GM23338 (cell line): ENCODE data around the gene ARFGEF2. TPM values are rescaled to one million over a fixed set of nuclear protein-coding genes. Genes with fewer than 3 reads are reported as not detected.

Source experiments
- ATAC-seq: fragments of 200-7000 bp; cut with Tn5 transposase; 3 replicates; pipeline ENCODE4 v1.9.1; 2020
- DNase-seq: peaks from one replicate; pipeline ENCODE4 v3.0.0-alpha.2; 2015; ENCODE audit warnings: low spot score
- H2AFZ ChIP-seq: fragments of 200-600 bp; sonication (generic); 2 replicates; pipeline ENCODE4 v1.8.0; 2016; ENCODE audit warnings: antibody characterized with exemption, mild to moderate bottlenecking, moderate library complexity
- H3F3A ChIP-seq: fragments of 200-600 bp; sonication (generic); replicated peaks from 2 replicates; pipeline ENCODE4 v1.8.0; 2017; ENCODE audit warnings: antibody characterized with exemption, mixed run types, low read depth
- H3K27ac ChIP-seq: fragments of 200-600 bp; sonication (generic); 2 replicates; pipeline ENCODE4 v1.6.1; 2016; ENCODE audit warnings: low read depth
- H3K27me3 ChIP-seq: fragments of 200-600 bp; sonication (generic); 2 replicates; pipeline ENCODE4 v1.8.0; 2016; ENCODE audit warnings: mild to moderate bottlenecking, mixed run types, moderate library complexity; ENCODE audit not compliant: insufficient read depth
- H3K36me3 ChIP-seq: fragments of 200-600 bp; sonication (generic); 2 replicates; pipeline ENCODE4 v1.8.0; 2016; ENCODE audit warnings: mild to moderate bottlenecking; ENCODE audit not compliant: insufficient read depth
- H3K4me1 ChIP-seq: fragments of 200-600 bp; sonication (generic); 2 replicates; pipeline ENCODE4 v1.8.0; 2016; ENCODE audit warnings: mild to moderate bottlenecking, moderate library complexity; ENCODE audit not compliant: insufficient read depth
- H3K4me2 ChIP-seq: fragments of 200-600 bp; sonication (generic); 2 replicates; pipeline ENCODE4 v1.7.1; 2017; ENCODE audit warnings: mixed run types
- H3K4me3 ChIP-seq: fragments of 200-600 bp; sonication (generic); 2 replicates; pipeline ENCODE4 v1.6.1; 2016; ENCODE audit warnings: mixed run types
- H3K79me2 ChIP-seq: fragments of 200-600 bp; sonication (generic); replicated peaks from 2 replicates; pipeline ENCODE4 v1.8.0; 2017; ENCODE audit warnings: mild to moderate bottlenecking; ENCODE audit not compliant: insufficient read depth
- H3K9me2 ChIP-seq: fragments of 200-600 bp; sonication (generic); 2 replicates; pipeline ENCODE4 v1.8.0; 2017; ENCODE audit not compliant: insufficient read depth
- H4K20me1 ChIP-seq: fragments of 200-600 bp; sonication (generic); replicated peaks from 2 replicates; pipeline ENCODE4 v1.8.0; 2017; ENCODE audit warnings: mild to moderate bottlenecking; ENCODE audit not compliant: insufficient read depth
- H3K27ac Mint-ChIP-seq: 2 replicates; pipeline ENCODE4 v1.8.0; 2020; ENCODE audit warnings: inconsistent platforms, mild to moderate bottlenecking, moderate library complexity, mixed read lengths
- H3K27me3 Mint-ChIP-seq: 3 replicates; pipeline ENCODE4 v1.8.0; 2022; ENCODE audit warnings: low read depth, mild to moderate bottlenecking, moderate library complexity, mixed read lengths, inconsistent platforms; ENCODE audit not compliant: insufficient read depth, poor library complexity
- H3K36me3 Mint-ChIP-seq: 3 replicates; pipeline ENCODE4 v1.8.0; 2021; ENCODE audit warnings: low read depth, mild to moderate bottlenecking, inconsistent platforms, moderate library complexity, mixed read lengths
- H3K4me1 Mint-ChIP-seq: 3 replicates; pipeline ENCODE4 v1.8.0; 2020; ENCODE audit warnings: mild to moderate bottlenecking, inconsistent platforms, mixed read lengths
- H3K4me3 Mint-ChIP-seq: 3 replicates; pipeline ENCODE4 v1.8.0; 2021; ENCODE audit warnings: moderate library complexity, mild to moderate bottlenecking, inconsistent platforms, mixed read lengths
- H3K9me3 Mint-ChIP-seq: 3 replicates; pipeline ENCODE4 v1.8.0; 2020; ENCODE audit warnings: moderate library complexity, mild to moderate bottlenecking, inconsistent platforms, mixed read lengths
- EZH2 ChIP-seq: fragments of 200-600 bp; sonication (generic); IDR thresholded peaks from one replicate; pipeline ENCODE4 v1.8.0; 2017; ENCODE audit warnings: antibody characterized with exemption, mild to moderate bottlenecking, low read depth; ENCODE audit not compliant: unreplicated experiment
- EZH2phosphoT487 ChIP-seq: fragments of 200-600 bp; sonication (generic); IDR thresholded peaks from one replicate; pipeline ENCODE4 v1.8.1; 2018; ENCODE audit warnings: antibody characterized with exemption; ENCODE audit not compliant: unreplicated experiment
- JUNB ChIP-seq: IDR thresholded peaks from one replicate; pipeline ENCODE4 v1.6.1; 2016; ENCODE audit warnings: antibody characterized with exemption; ENCODE audit not compliant: unreplicated experiment
- NANOG ChIP-seq: IDR thresholded peaks from 2 replicates; pipeline ENCODE4 v1.6.1; 2016; ENCODE audit warnings: antibody characterized with exemption, borderline replicate concordance
- POLR2AphosphoS5 ChIP-seq: IDR thresholded peaks from 2 replicates; pipeline ENCODE4 v1.6.1; 2016; ENCODE audit warnings: antibody characterized with exemption, low read depth
- STAT1 ChIP-seq: IDR thresholded peaks from one replicate; pipeline ENCODE4 v1.6.1; 2016; ENCODE audit warnings: antibody characterized with exemption; ENCODE audit not compliant: unreplicated experiment
- ZNF114 ChIP-seq: fragments of 250-450 bp; sonication (Bioruptor Pico); IDR thresholded peaks from 2 replicates; pipeline ENCODE4 v1.5.0; 2020; ENCODE audit warnings: mild to moderate bottlenecking, moderate library complexity
- ZNF331 ChIP-seq: fragments of 250-450 bp; sonication (Bioruptor Pico); IDR thresholded peaks from 2 replicates; pipeline ENCODE4 v1.5.0; 2020; ENCODE audit warnings: low read depth, mild to moderate bottlenecking, moderate library complexity
- polyA plus RNA-seq: library from polyadenylated mRNA; unstranded; fragments of >200 nt; fragmentation: Nextera tagmentation; extraction: Ambion mirVana; gene quantifications from 2 replicates; pipeline ENCODE4 v1.2.1, GENCODE V29; 2016
- total RNA-seq: library from RNA; depleted of rRNA; stranded (reverse); fragments of >200 nt; shearing (Covaris generic); gene quantifications from 2 replicates; pipeline ENCODE4 v1.2.3, GENCODE V29; 2014
- TF ChIP-seq, protein P1 (sequence below): IDR thresholded peaks from 2 replicates; pipeline ENCODE4 v1.6.1; 2016; ENCODE audit warnings: antibody characterized with exemption
- TF ChIP-seq, protein P2 (sequence below): IDR thresholded peaks from one replicate; pipeline ENCODE4 v1.6.1; 2018; ENCODE audit warnings: antibody characterized with exemption; ENCODE audit not compliant: unreplicated experiment
- TF ChIP-seq, protein P3 (sequence below): fragments of 250-450 bp; sonication (Bioruptor Pico); IDR thresholded peaks from 2 replicates; pipeline ENCODE4 v1.5.0; 2020; ENCODE audit warnings: mild to moderate bottlenecking, moderate library complexity
- TF ChIP-seq, protein P4 (sequence below), 2 experiments: fragments of 200-600 bp in 1 of 2; sonication (generic) in 1 of 2; conservative IDR thresholded peaks; 2 replicates each; pipeline versions ENCODE4 v1.5.1 to v1.6.1; 2016 to 2017; ENCODE audit warnings: antibody characterized with exemption in 2 of 2, low read depth in 2 of 2, mild to moderate bottlenecking in 2 of 2, moderate library complexity in 1 of 2

The ARFGEF2 gene
- total and polyA plus RNA-seq, 2 experiments from 2014 or later = 7.2 to 25.5 TPM

GRCh38 chr20:49039854-49040253, 118.3 kb downstream of the ARFGEF2 start:
- peaks cover 5% of the 10 kb centered on the region for H3K27me3 Mint-ChIP-seq
- Histone ChIP-seq H3K36me3 (no peaks in the 10 kb centered on the region), H3K79me2 (no peaks in the 10 kb centered on the region), H3K9me2 (no peaks in the 10 kb centered on the region), H4K20me1 (peaks cover 3% of the 10 kb centered on the region; the same call in 1 of the 2 replicates), H3K4me1 (peaks cover 8% of the 10 kb centered on the region), H3K27ac (no peak overlapping the region), H3K27me3 (no peaks in the 10 kb centered on the region), H3K4me3 (no peak overlapping the region), H3F3A (no peaks in the 10 kb centered on the region), H3K4me2 (no peak overlapping the region), H2AFZ (no peak overlapping the region)
- H3K4me3 Mint-ChIP-seq = no peak overlapping the region
- H3K4me1 Mint-ChIP-seq = peaks cover 8% of the 10 kb centered on the region; the same call in 2 of the 3 replicates
- ATAC-seq = no peak
- H3K27ac Mint-ChIP-seq = no peak overlapping the region
- TF ChIP-seq NANOG (no peak), POLR2AphosphoS5 (no peak), ZNF114 (CRISPR knock-in tag) (no peak), EZH2phosphoT487 (no peak), ZNF331 (CRISPR knock-in tag) (no peak), JUNB (no peak), EZH2 (no peak), STAT1 (no peak)
- TF ChIP-seq, protein P1, sequence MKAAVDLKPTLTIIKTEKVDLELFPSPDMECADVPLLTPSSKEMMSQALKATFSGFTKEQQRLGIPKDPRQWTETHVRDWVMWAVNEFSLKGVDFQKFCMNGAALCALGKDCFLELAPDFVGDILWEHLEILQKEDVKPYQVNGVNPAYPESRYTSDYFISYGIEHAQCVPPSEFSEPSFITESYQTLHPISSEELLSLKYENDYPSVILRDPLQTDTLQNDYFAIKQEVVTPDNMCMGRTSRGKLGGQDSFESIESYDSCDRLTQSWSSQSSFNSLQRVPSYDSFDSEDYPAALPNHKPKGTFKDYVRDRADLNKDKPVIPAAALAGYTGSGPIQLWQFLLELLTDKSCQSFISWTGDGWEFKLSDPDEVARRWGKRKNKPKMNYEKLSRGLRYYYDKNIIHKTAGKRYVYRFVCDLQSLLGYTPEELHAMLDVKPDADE = no peak
- TF ChIP-seq, protein P2, sequence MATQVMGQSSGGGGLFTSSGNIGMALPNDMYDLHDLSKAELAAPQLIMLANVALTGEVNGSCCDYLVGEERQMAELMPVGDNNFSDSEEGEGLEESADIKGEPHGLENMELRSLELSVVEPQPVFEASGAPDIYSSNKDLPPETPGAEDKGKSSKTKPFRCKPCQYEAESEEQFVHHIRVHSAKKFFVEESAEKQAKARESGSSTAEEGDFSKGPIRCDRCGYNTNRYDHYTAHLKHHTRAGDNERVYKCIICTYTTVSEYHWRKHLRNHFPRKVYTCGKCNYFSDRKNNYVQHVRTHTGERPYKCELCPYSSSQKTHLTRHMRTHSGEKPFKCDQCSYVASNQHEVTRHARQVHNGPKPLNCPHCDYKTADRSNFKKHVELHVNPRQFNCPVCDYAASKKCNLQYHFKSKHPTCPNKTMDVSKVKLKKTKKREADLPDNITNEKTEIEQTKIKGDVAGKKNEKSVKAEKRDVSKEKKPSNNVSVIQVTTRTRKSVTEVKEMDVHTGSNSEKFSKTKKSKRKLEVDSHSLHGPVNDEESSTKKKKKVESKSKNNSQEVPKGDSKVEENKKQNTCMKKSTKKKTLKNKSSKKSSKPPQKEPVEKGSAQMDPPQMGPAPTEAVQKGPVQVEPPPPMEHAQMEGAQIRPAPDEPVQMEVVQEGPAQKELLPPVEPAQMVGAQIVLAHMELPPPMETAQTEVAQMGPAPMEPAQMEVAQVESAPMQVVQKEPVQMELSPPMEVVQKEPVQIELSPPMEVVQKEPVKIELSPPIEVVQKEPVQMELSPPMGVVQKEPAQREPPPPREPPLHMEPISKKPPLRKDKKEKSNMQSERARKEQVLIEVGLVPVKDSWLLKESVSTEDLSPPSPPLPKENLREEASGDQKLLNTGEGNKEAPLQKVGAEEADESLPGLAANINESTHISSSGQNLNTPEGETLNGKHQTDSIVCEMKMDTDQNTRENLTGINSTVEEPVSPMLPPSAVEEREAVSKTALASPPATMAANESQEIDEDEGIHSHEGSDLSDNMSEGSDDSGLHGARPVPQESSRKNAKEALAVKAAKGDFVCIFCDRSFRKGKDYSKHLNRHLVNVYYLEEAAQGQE = no peak
- TF ChIP-seq, protein P3, sequence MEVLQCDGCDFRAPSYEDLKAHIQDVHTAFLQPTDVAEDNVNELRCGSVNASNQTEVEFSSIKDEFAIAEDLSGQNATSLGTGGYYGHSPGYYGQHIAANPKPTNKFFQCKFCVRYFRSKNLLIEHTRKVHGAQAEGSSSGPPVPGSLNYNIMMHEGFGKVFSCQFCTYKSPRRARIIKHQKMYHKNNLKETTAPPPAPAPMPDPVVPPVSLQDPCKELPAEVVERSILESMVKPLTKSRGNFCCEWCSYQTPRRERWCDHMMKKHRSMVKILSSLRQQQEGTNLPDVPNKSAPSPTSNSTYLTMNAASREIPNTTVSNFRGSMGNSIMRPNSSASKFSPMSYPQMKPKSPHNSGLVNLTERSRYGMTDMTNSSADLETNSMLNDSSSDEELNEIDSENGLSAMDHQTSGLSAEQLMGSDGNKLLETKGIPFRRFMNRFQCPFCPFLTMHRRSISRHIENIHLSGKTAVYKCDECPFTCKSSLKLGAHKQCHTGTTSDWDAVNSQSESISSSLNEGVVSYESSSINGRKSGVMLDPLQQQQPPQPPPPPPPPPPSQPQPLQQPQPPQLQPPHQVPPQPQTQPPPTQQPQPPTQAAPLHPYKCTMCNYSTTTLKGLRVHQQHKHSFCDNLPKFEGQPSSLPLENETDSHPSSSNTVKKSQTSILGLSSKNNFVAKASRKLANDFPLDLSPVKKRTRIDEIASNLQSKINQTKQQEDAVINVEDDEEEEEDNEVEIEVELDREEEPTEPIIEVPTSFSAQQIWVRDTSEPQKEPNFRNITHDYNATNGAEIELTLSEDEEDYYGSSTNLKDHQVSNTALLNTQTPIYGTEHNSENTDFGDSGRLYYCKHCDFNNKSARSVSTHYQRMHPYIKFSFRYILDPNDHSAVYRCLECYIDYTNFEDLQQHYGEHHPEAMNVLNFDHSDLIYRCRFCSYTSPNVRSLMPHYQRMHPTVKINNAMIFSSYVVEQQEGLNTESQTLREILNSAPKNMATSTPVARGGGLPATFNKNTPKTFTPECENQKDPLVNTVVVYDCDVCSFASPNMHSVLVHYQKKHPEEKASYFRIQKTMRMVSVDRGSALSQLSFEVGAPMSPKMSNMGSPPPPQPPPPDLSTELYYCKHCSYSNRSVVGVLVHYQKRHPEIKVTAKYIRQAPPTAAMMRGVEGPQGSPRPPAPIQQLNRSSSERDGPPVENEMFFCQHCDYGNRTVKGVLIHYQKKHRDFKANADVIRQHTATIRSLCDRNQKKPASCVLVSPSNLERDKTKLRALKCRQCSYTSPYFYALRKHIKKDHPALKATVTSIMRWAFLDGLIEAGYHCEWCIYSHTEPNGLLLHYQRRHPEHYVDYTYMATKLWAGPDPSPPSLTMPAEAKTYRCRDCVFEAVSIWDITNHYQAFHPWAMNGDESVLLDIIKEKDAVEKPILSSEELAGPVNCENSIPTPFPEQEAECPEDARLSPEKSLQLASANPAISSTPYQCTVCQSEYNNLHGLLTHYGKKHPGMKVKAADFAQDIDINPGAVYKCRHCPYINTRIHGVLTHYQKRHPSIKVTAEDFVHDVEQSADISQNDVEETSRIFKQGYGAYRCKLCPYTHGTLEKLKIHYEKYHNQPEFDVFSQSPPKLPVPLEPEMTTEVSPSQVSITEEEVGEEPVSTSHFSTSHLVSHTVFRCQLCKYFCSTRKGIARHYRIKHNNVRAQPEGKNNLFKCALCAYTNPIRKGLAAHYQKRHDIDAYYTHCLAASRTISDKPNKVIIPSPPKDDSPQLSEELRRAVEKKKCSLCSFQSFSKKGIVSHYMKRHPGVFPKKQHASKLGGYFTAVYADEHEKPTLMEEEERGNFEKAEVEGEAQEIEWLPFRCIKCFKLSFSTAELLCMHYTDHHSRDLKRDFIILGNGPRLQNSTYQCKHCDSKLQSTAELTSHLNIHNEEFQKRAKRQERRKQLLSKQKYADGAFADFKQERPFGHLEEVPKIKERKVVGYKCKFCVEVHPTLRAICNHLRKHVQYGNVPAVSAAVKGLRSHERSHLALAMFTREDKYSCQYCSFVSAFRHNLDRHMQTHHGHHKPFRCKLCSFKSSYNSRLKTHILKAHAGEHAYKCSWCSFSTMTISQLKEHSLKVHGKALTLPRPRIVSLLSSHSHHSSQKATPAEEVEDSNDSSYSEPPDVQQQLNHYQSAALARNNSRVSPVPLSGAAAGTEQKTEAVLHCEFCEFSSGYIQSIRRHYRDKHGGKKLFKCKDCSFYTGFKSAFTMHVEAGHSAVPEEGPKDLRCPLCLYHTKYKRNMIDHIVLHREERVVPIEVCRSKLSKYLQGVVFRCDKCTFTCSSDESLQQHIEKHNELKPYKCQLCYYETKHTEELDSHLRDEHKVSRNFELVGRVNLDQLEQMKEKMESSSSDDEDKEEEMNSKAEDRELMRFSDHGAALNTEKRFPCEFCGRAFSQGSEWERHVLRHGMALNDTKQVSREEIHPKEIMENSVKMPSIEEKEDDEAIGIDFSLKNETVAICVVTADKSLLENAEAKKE = no peak
- TF ChIP-seq, protein P4, sequence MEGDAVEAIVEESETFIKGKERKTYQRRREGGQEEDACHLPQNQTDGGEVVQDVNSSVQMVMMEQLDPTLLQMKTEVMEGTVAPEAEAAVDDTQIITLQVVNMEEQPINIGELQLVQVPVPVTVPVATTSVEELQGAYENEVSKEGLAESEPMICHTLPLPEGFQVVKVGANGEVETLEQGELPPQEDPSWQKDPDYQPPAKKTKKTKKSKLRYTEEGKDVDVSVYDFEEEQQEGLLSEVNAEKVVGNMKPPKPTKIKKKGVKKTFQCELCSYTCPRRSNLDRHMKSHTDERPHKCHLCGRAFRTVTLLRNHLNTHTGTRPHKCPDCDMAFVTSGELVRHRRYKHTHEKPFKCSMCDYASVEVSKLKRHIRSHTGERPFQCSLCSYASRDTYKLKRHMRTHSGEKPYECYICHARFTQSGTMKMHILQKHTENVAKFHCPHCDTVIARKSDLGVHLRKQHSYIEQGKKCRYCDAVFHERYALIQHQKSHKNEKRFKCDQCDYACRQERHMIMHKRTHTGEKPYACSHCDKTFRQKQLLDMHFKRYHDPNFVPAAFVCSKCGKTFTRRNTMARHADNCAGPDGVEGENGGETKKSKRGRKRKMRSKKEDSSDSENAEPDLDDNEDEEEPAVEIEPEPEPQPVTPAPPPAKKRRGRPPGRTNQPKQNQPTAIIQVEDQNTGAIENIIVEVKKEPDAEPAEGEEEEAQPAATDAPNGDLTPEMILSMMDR (conservative IDR thresholded peaks at IDR 0.05; ENCODE audit: low read depth in 2 of 2) = no peak
- no peaks in the 10 kb centered on the region for H3K9me3 Mint-ChIP-seq
- H3K36me3 Mint-ChIP-seq = no peaks in the 10 kb centered on the region
- no peak for DNase-seq
